ENCODE measurements around the gene GGN.

DNA sequence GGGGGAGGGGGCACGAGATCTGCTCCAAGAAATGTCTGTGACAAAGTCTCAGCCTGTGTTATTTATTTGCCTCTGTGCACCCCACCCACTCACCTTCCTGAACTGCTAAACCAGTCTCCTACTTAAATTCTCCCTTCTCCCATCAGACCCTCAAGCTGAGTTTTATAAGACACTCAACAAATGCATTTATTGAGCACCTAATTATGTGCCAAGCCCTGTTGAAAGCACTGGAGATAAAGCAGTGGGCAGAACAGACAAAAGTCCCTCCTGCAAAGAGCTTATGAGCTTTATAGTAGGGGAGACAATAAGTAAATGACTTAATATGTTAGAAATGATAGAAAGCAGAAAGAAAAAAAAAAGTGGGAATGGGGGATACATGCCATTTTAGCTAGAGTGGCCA lies 11.7 kb upstream of the GGN start:
- no peak for TF ChIP-seq POLR2A (IDR thresholded peaks at IDR 0.05)
- TF ChIP-seq, protein P1, sequence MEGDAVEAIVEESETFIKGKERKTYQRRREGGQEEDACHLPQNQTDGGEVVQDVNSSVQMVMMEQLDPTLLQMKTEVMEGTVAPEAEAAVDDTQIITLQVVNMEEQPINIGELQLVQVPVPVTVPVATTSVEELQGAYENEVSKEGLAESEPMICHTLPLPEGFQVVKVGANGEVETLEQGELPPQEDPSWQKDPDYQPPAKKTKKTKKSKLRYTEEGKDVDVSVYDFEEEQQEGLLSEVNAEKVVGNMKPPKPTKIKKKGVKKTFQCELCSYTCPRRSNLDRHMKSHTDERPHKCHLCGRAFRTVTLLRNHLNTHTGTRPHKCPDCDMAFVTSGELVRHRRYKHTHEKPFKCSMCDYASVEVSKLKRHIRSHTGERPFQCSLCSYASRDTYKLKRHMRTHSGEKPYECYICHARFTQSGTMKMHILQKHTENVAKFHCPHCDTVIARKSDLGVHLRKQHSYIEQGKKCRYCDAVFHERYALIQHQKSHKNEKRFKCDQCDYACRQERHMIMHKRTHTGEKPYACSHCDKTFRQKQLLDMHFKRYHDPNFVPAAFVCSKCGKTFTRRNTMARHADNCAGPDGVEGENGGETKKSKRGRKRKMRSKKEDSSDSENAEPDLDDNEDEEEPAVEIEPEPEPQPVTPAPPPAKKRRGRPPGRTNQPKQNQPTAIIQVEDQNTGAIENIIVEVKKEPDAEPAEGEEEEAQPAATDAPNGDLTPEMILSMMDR (IDR thresholded peaks at IDR 0.05), result no peak
